ENCODE data around the gene PEX11G. TPM values are rescaled to one million over a fixed set of nuclear protein-coding genes. Genes with fewer than 3 reads are reported as not detected.

Gene PEX11G
- total and polyA plus RNA-seq, 2 of the 8 experiments (the other 6 are each of a cell fraction or from before 2014, with no cell fraction given) = 2.1 to 4.3 TPM

GRCh38 chr19:7469669-7470285 lies 19.1 kb downstream of the PEX11G start:
- ChIA-PET POLR2A (ENCODE audit: partially characterized antibody) (interaction anchor here (0.6 kb wide), 1 partner anchor 38 kb away, joined by 3 read pairs; no protein-coding TSS in a partner anchor), CTCF (ENCODE audit: partially characterized antibody) (no interaction called here)
- no peak for DNase-seq (ENCODE audit: low read depth in 1 of 2, low spot score in 2 of 2)
- no peak overlapping the region for H2BK12ac ChIP-seq (ENCODE audit: low read depth, low read length)
- H4K5ac ChIP-seq (ENCODE audit: insufficient read length, low read depth, low read length) = no peak overlapping the region
- no peaks in the 10 kb centered on the region for H3K4me1 ChIP-seq (replicated peaks in 1 of 4; ENCODE audit: control insufficient read depth in 3 of 4, insufficient read depth in 4 of 4, low read length in 3 of 4)
- H2BK120ac ChIP-seq (replicated peaks; ENCODE audit: low read depth, low read length) = no peak overlapping the region
- H2BK5ac ChIP-seq (ENCODE audit: low read depth, low read length) = no peak overlapping the region
- H3K9me3 ChIP-seq (ENCODE audit: insufficient read depth in 2 of 2, low read depth in 1 of 2, low read length in 1 of 2) = no peaks in the 10 kb centered on the region
- H3K4me3 ChIP-seq (ENCODE audit: extremely low read depth in 1 of 4, insufficient read depth in 2 of 4, low read depth in 3 of 4, low read length in 4 of 4) = no peak overlapping the region
- no peak overlapping the region for H3K18ac ChIP-seq (ENCODE audit: extremely low read depth, low read length)
- no peak overlapping the region for H2AK5ac ChIP-seq (ENCODE audit: low read depth, low read length)
- H2BK20ac ChIP-seq (ENCODE audit: low read length) = no peak overlapping the region
- H4K91ac ChIP-seq (replicated peaks; ENCODE audit: insufficient read length, low read length) = no peak overlapping the region
- H3K4ac ChIP-seq (replicated peaks; ENCODE audit: insufficient read length, low read depth, low read length) = no peak overlapping the region
- H4K20me1 ChIP-seq (replicated peaks in 1 of 2; ENCODE audit: control insufficient read depth in 1 of 2, insufficient read depth in 2 of 2, low read length in 2 of 2) = peaks cover 0 to 4% of the 10 kb centered on the region in 2 experiments
- no peak overlapping the region for H3K23ac ChIP-seq (ENCODE audit: insufficient read length)
- peaks cover 0 to 21% (median 6%) of the 10 kb centered on the region in 4 experiments; a peak in 4 of 8 replicates for H3K36me3 ChIP-seq (ENCODE audit: control insufficient read depth in 2 of 4, insufficient read depth in 4 of 4, low read length in 3 of 4)
- no peaks in the 10 kb centered on the region for H3K79me2 ChIP-seq (ENCODE audit: control insufficient read depth in 1 of 2, insufficient read depth in 2 of 2, low read length in 2 of 2)
- no peaks in the 10 kb centered on the region for H3K23me2 ChIP-seq (ENCODE audit: low read depth, low read length)
- no peak overlapping the region for H3K9ac ChIP-seq (replicated peaks in 1 of 4; ENCODE audit: extremely low read depth in 1 of 4, low read depth in 3 of 4, low read length in 3 of 4)
- no peak overlapping the region for H3K56ac ChIP-seq (replicated peaks; ENCODE audit: insufficient read length, low read depth, low read length)
- 95% methylated on average over 23 of the region's 31 CpGs; no CpG with 5 or more reads in 1 of the 2 experiments for WGBS, 2 experiments (ENCODE audit: extremely low coverage in 1 of 2, insufficient coverage in 1 of 2, insufficient read length in 1 of 2, insufficient replicate concordance in 2 of 2, low coverage in 1 of 2, low lambda C conversion rate in 2 of 2, missing lambda C conversion rate in 1 of 2)
- no peaks in the 10 kb centered on the region for H3K79me1 ChIP-seq (ENCODE audit: low read depth, low read length)
- no peak overlapping the region for H4K8ac ChIP-seq (ENCODE audit: extremely low read depth, insufficient read depth, low read length)
- no peak overlapping the region for H3K14ac ChIP-seq (ENCODE audit: insufficient read length)
- no peak overlapping the region for H3K27ac ChIP-seq (ENCODE audit: low read depth, low read length)
- no peak overlapping the region for H2BK15ac ChIP-seq (ENCODE audit: low read length)
- H3K27me3 ChIP-seq (replicated peaks in 1 of 4; ENCODE audit: control insufficient read depth in 3 of 4, extremely low read depth in 1 of 4, insufficient read depth in 3 of 4, low read length in 3 of 4) = no peaks in the 10 kb centered on the region
- no peak for TF ChIP-seq TBP (IDR thresholded peaks at IDR 0.05; ENCODE audit: low read depth, low read length)
- no peak for TF ChIP-seq SP1 (IDR thresholded peaks at IDR 0.05; ENCODE audit: low read depth, low read length)
- TF ChIP-seq ASH2L (IDR thresholded peaks at IDR 0.05; ENCODE audit: low read length) = no peak
- no peak for TF ChIP-seq BCL11A (IDR thresholded peaks at IDR 0.05; ENCODE audit: low read depth in 2 of 2, low read length in 2 of 2)
- TF ChIP-seq POLR2A (IDR thresholded peaks at IDR 0.05; ENCODE audit: control extremely low read depth in 1 of 2, low read depth in 2 of 2, low read length in 2 of 2) = no peak
- TF ChIP-seq, protein P1, sequence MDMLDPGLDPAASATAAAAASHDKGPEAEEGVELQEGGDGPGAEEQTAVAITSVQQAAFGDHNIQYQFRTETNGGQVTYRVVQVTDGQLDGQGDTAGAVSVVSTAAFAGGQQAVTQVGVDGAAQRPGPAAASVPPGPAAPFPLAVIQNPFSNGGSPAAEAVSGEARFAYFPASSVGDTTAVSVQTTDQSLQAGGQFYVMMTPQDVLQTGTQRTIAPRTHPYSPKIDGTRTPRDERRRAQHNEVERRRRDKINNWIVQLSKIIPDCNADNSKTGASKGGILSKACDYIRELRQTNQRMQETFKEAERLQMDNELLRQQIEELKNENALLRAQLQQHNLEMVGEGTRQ (IDR thresholded peaks at IDR 0.05; ENCODE audit: low read length) = no peak
- TF ChIP-seq EZH2 (IDR thresholded peaks at IDR 0.05; ENCODE audit: low read depth, low read length, severe bottlenecking) = no peak
- TF ChIP-seq SP2 (IDR thresholded peaks at IDR 0.05; ENCODE audit: low read length) = no peak
- TF ChIP-seq ZNF274 (IDR thresholded peaks at IDR 0.05; ENCODE audit: borderline replicate concordance, extremely low read depth, low read length) = no peak
- no peak for TF ChIP-seq SAP30 (IDR thresholded peaks at IDR 0.05; ENCODE audit: insufficient read depth, insufficient replicate concordance, low read length)
- no peak for FAIRE-seq
- no peak overlapping the region for H3K4me2 ChIP-seq (ENCODE audit: insufficient read depth in 1 of 2, low read depth in 2 of 2, low read length in 2 of 2)
- H2AFZ ChIP-seq (ENCODE audit: low read length) = no peak overlapping the region
